D341Med (cell line): Measurements from ENCODE around the gene MTHFR.

Experiments used
- DNase-seq: peaks from one replicate; pipeline ENCODE4 v3.0.0; 2012; ENCODE audit warnings: low spot score

The MTHFR gene

GRCh38 chr1:11780380-11781147 is 25.2 kb downstream of the MTHFR start:
- DNase-seq = no peak

- DNase-seq = no peak
These were observed 25.9 kb downstream of the MTHFR start for GRCh38 chr1:11779715-11780379.

GRCh38 chr1:11778844-11779623 is 26.7 kb downstream of the MTHFR start:
- DNase-seq = no peak

GRCh38 chr1:11778336-11778735 is 27.4 kb downstream of the MTHFR start:
- DNase-seq = no peak

GRCh38 chr1:11777658-11778322 is 28.0 kb downstream of the MTHFR start:
- no peak for DNase-seq

GRCh38 chr1:11774753-11775152 is 31.0 kb downstream of the MTHFR start:
- no peak for DNase-seq

- DNase-seq = no peak
These were observed 33.3 kb downstream of the MTHFR start for GRCh38 chr1:11772458-11772857.

- DNase-seq = no peak
These were observed 34.2 kb downstream of the MTHFR start for GRCh38 chr1:11771481-11772043.

DNA sequence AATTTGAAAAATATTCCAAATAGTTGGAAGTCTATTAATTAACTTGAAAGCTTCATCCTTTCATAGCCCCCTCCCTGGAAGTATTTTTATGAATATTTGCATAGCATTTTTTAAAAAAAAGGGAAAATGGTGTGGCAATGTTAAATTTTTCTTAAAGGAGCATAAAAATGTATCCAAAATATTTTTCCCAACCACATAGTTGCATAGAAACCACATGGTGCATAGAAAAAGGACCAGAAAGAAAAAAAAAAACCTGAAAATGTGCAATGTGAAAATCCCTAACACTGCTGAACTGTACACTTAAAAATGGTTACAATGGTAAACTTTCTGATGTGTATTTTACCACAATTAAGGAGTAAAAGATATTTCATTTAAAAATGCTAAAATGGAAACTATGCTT is 35.8 kb downstream of the MTHFR start:
- no peak for DNase-seq

- DNase-seq = no peak
These were observed 36.5 kb downstream of the MTHFR start for GRCh38 chr1:11769274-11769673.

- DNase-seq = no peak
These were observed 36.9 kb downstream of the MTHFR start for GRCh38 chr1:11768821-11769220.

GRCh38 chr1:11767922-11768704 is 37.7 kb downstream of the MTHFR start:
- DNase-seq = no peak

DNA sequence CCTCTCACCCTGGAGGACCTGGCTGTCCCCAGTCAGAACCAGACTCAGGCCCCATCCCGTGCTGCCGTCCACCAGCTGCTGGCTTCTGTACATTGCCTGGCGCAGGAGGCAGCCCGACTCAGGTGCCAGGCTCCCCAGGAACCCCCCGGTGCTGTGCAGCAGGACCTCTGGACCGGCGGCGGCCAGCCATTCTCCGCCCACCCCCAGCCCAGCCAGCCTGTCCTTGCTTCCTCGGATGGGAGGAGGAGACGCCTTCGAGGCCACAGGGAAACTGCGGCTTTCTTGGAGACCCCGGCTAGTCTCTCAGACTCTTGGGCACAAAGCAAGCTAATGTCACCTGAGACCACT is 39.4 kb downstream of the MTHFR start:
- no peak for DNase-seq

GRCh38 chr1:11765661-11766428 is 39.9 kb downstream of the MTHFR start:
- no peak for DNase-seq

GRCh38 chr1:11764519-11764918 is 41.2 kb downstream of the MTHFR start:
- no peak for DNase-seq

- no peak for DNase-seq
These were observed 41.6 kb downstream of the MTHFR start for GRCh38 chr1:11764115-11764514.

DNA sequence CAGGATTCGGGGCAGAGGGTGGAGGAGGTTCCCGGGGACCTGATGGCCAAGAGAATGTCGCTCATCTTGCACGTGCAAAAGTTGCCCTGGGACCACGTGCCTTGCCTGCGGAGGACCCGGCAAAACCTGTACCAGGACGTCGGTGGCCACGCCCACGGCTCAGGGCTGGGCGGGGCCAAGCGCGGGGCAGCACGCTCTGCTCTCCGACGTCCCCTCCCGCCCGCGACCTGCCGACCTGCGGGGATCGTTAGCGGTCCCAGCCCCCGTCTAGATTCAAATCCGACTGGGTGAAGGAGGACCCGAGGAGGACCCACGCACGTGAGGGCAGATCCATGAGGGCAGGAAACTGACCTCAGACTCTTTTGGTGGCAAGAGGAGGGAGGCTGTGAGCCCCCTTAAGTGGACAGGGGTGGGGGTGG is 43.8 kb downstream of the MTHFR start, which contains the start of gene C1orf167:
C1orf167 (plus strand) TSS at position 206 of the 419 bp plus-strand sequence. CDS start 2,208 bp downstream, outside the sequence.
- DNase-seq = no peak

- DNase-seq = no peak
These were observed 44.5 kb downstream of the MTHFR start for GRCh38 chr1:11761285-11761684.

- no peak for DNase-seq
These were observed 46.0 kb downstream of the MTHFR start for GRCh38 chr1:11759791-11760190.

- no peak for DNase-seq
These were observed 48.7 kb downstream of the MTHFR start for GRCh38 chr1:11757047-11757446.
